Gastrocnemius medialis (tissue), 4 donors: ENCODE measurements around the gene RUNX1.

Experiments used
- CTCF ChIP-seq, 5 experiments: fragments of 450-650 bp in 3 of 5; fragments of 200-600 bp in 2 of 5; sonication (generic) in 2 of 5; IDR thresholded peaks in 4 of 5; conservative IDR thresholded peaks in 1 of 5; 1 replicate in 4 of 5; 2 replicates in 1 of 5; pipeline ENCODE4 v1.5.1; 2016 to 2019; ENCODE audit warnings: antibody characterized with exemption in 5 of 5, mild to moderate bottlenecking in 3 of 5, moderate library complexity in 3 of 5
- POLR2A ChIP-seq, 2 donors: fragments of 450-650 bp; IDR thresholded peaks; one replicate each; pipeline ENCODE4 v1.6.1; 2017; ENCODE audit warnings: antibody characterized with exemption in 2 of 2, mild to moderate bottlenecking in 2 of 2, moderate library complexity in 2 of 2

GRCh38 chr21:34924194-34924593, 124.9 kb downstream of the RUNX1 start:
- TF ChIP-seq CTCF (IDR thresholded peaks at IDR 0.05 in 4 of 5, conservative IDR thresholded peaks at IDR 0.05 in 1 of 5) (no peak), POLR2A (IDR thresholded peaks at IDR 0.05) (no peak)
